ENCODE measurements around the gene SPPL2B. TPM values are rescaled to one million over a fixed set of nuclear protein-coding genes. Genes with fewer than 3 reads are reported as not detected.

SPPL2B gene
- total RNA-seq, 1 donor from 2014 or later = 142 TPM

DNA sequence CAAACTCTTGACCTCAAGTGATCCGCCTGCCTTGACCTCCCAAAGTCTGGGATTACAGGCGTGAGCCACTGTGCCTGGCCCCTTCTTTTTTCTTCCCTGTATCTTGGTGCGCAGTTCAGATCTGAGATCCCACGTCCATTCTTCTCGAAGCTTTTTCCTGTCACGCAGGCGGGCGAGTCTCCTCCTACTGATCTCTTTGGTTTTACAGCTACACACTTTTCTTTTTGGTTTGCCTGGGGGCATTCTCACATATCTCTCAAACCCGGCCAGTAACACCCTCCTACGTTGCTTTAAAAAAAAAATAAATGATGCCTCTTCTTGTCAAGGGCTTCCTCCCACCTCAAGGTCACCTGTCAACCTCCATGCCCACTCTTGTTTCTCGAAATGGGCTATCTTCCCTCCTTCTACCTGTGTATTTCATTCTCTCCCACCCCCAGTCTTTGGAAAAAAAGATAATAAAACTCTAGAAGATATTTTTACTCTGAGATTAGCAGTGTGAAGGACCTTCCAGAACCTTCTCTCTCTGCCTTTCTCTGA is 43.7 kb downstream of the SPPL2B start:
- no peak overlapping the region for H3K4me3 Mint-ChIP-seq
- DNase-seq = no peak
- H3K9me3 Mint-ChIP-seq = no peaks in the 10 kb centered on the region
- no peaks in the 10 kb centered on the region for H3K36me3 Mint-ChIP-seq (ENCODE audit: low read depth)
- H3K4me1 Mint-ChIP-seq = no peaks in the 10 kb centered on the region
- intact Hi-C loops (cut with micrococcal nuclease) = no loop called here
- no peak overlapping the region for H3K27ac Mint-ChIP-seq
- TF ChIP-seq CTCF (IDR thresholded peaks at IDR 0.05) = no peak
- CTCF ChIA-PET = no interaction called here
- POLR2A ChIA-PET = no interaction called here
- no peak for ATAC-seq (ENCODE audit: low read depth)
- no peaks in the 10 kb centered on the region for H3K27me3 Mint-ChIP-seq

- no peak for TF ChIP-seq CTCF (IDR thresholded peaks at IDR 0.05)
- DNase-seq = no peak
- H3K27ac Mint-ChIP-seq = no peak overlapping the region
- no peak overlapping the region for H3K4me3 Mint-ChIP-seq
- H3K36me3 Mint-ChIP-seq (ENCODE audit: low read depth) = no peaks in the 10 kb centered on the region
- intact Hi-C loops (cut with micrococcal nuclease) = no loop called here
- no peaks in the 10 kb centered on the region for H3K27me3 Mint-ChIP-seq
- no peak for ATAC-seq (ENCODE audit: low read depth)
- H3K4me1 Mint-ChIP-seq = peaks cover 2% of the 10 kb centered on the region
- H3K9me3 Mint-ChIP-seq = peaks cover 3% of the 10 kb centered on the region
- ChIA-PET POLR2A (no interaction called here), CTCF (no interaction called here)
These were observed 46.3 kb downstream of the SPPL2B start for GRCh38 chr19:2374808-2375207.

DNA sequence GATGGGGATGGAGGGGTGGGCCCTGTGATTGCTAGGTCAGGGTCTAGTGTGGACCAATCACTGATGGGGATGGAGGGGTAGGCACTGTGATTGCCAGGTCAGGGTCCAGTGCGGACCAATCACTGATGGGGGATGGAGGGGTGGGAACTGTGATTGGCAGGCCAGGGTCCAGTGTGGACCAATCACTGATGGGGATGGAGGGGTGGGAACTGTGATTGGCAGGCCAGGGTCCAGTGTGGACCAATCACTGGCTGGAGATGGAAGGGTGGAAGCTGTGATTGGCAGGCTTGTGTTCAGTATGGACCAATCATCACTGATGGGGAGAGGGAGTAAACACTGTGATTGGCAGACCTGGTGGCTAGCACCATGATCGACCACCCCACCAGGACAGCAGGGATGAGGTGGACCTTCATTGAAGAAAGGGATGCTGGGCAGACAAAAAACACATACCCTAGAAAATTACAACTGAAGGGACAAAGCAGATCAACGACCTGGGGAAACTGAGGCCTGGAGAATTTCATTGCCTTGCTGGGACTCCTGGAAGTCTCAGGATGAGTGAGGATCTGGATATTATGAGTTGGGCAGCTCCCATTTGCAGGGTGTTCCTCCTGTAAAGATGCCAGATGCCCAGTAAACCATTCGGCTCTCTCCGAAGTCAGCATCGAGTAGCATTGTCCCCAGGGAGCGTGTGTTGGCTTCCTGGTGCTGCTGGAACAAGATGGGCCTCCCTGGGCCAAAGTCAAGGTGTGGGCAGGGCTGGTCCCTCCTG is 47.1 kb downstream of the SPPL2B start:
- DNase-seq (no peak), ATAC-seq (ENCODE audit: low read depth) (no peak)
- Mint-ChIP-seq H3K9me3 (peaks cover 3% of the 10 kb centered on the region), H3K4me1 (peaks cover 2% of the 10 kb centered on the region), H3K27me3 (no peaks in the 10 kb centered on the region), H3K36me3 (ENCODE audit: low read depth) (no peaks in the 10 kb centered on the region), H3K27ac (no peak overlapping the region), H3K4me3 (no peak overlapping the region)
- ChIA-PET POLR2A (interaction anchor here (0.6 kb wide), 1 partner anchor 9 kb away, joined by 3 read pairs; no protein-coding TSS in a partner anchor), CTCF (no interaction called here)
- intact Hi-C loops (cut with micrococcal nuclease) = no loop called here
- TF ChIP-seq CTCF (IDR thresholded peaks at IDR 0.05) = no peak

DNA sequence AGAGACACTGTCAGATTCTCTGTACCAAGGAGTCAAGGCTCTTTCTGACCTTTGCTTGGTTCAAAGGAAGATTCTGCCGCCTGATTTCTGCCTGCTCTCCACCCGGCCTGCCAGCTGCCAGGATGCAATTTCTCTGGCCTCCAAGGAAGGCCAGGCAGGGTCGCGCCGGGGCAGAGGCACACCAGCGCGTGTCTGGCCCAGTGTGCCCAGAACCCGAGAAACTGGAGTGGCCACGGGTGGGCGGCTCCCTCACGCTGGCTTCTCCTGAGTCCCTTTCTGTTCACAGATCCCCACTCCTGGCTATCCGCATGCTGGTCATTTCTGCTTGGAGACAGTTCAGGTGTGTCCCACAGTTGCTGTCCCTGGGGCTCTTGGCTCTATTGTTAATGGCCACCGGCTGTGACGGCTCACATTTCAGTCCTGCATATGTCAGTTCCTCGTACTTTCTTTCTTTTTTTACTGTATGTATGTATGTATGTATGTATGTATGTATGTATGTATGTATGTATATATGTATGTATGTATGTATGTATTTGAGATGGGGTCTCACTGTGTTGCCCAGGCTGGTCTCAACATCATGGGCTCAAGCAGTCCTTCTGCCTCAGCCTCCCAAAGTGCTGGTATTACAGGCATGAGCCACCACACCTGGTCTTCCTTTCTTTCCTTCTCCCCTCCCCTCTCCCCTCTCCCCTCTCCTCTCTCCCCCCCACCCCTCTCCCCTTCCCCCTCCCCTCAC is 48.5 kb downstream of the SPPL2B start:
- ChIA-PET CTCF (no interaction called here), POLR2A (no interaction called here)
- ATAC-seq (ENCODE audit: low read depth) (no peak), DNase-seq (no peak)
- intact Hi-C loops (cut with micrococcal nuclease) = no loop called here
- no peak overlapping the region for H3K4me3 Mint-ChIP-seq
- H3K27ac Mint-ChIP-seq = no peak overlapping the region
- no peaks in the 10 kb centered on the region for H3K36me3 Mint-ChIP-seq (ENCODE audit: low read depth)
- H3K27me3 Mint-ChIP-seq = no peaks in the 10 kb centered on the region
- peaks cover 2% of the 10 kb centered on the region for H3K4me1 Mint-ChIP-seq
- no peak for TF ChIP-seq CTCF (IDR thresholded peaks at IDR 0.05)
- peaks cover 8% of the 10 kb centered on the region for H3K9me3 Mint-ChIP-seq

DNA sequence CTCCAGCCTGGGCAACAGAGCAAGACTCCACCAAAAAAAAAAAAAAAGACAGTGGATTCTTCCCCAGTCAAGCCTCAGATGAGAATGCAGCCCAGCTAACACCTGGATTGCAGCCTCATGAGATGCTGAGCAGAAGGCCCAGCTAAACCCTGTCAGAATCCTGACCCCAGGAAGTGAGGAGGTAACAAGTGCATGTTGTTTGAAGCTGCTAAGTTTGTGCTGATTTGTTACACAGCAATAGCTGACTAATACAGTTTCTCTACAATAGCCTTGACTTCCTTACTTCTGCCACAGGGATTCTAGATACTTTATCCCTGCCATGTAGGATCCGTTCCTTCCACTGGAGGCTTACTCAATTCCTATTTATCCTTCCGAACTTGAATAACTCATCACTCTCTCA is 52.1 kb downstream of the SPPL2B start:
- DNase-seq (no peak), ATAC-seq (ENCODE audit: low read depth) (no peak)
- Mint-ChIP-seq H3K9me3 (peaks cover 8% of the 10 kb centered on the region), H3K27me3 (no peaks in the 10 kb centered on the region), H3K4me3 (no peak overlapping the region), H3K36me3 (ENCODE audit: low read depth) (no peaks in the 10 kb centered on the region), H3K4me1 (peaks cover 10% of the 10 kb centered on the region), H3K27ac (no peak overlapping the region)
- intact Hi-C loops (cut with micrococcal nuclease) = no loop called here
- ChIA-PET CTCF (interaction anchor here (0.6 to 1.6 kb wide), 3 partner anchors 14 to 193 kb away, joined by 3 to 4 read pairs (median 4); no protein-coding TSS in a partner anchor), POLR2A (no interaction called here)
- no peak for TF ChIP-seq CTCF (IDR thresholded peaks at IDR 0.05)
